OCI-LY7 (cell line): ENCODE measurements around the gene ARL6IP6. TPM values are rescaled to one million over a fixed set of nuclear protein-coding genes. Genes with fewer than 3 reads are reported as not detected.
A peak's percentile ranks its signal among the peaks of the same experiment; 100 is the strongest.

ENCODE experiments used
- BruUV-seq: library from RNA; stranded (reverse); fragments of 400-500 nt; replicated peaks from 2 replicates; lab custom pipeline; 2021; lab: Mats Ljungman, UMichigan
- CTCF ChIA-PET: fragments of 300-600 bp; sonication (Branson Sonifier 250); formaldehyde crosslinking; loops from one replicate; lab custom pipeline; 2022; ENCODE audit warnings: antibody characterized with exemption; ENCODE audit not compliant: unreplicated experiment; lab: Charles Lee
- POLR2A ChIA-PET: fragments of 300-600 bp; sonication (Branson Sonifier 250); formaldehyde crosslinking; loops from one replicate; lab custom pipeline; 2022; ENCODE audit warnings: antibody characterized with exemption; lab: Charles Lee
- DNase-seq: peaks from one replicate; pipeline ENCODE4 v3.0.0-alpha.2; 2015; ENCODE audit warnings: low spot score
- H2AFZ ChIP-seq: fragments of 200-600 bp; sonication (generic), shearing (Covaris generic); 2 replicates; pipeline ENCODE4 v1.6.1; 2014; ENCODE audit warnings: mild to moderate bottlenecking, antibody characterized with exemption, low read length, moderate library complexity
- H3K27ac ChIP-seq: fragments of 200-600 bp; sonication (generic); 2 replicates; pipeline ENCODE4 v1.5.1; 2014; ENCODE audit warnings: mixed run types, low read depth, mild to moderate bottlenecking, moderate library complexity, low read length, inconsistent platforms; ENCODE audit not compliant: poor library complexity, severe bottlenecking
- H3K36me3 ChIP-seq: fragments of 200-600 bp; sonication (generic); 2 replicates; pipeline ENCODE4 v1.6.1; 2014; ENCODE audit warnings: mild to moderate bottlenecking, antibody characterized with exemption, low read length, moderate library complexity, mixed read lengths; ENCODE audit not compliant: insufficient read depth
- H3K4me1 ChIP-seq: fragments of 200-600 bp; sonication (generic); 2 replicates; pipeline ENCODE4 v1.5.1; 2014; ENCODE audit warnings: mild to moderate bottlenecking, low read length; ENCODE audit not compliant: insufficient read depth, poor library complexity, severe bottlenecking
- H3K4me2 ChIP-seq: fragments of 200-600 bp; sonication (generic); 2 replicates; pipeline ENCODE4 v1.6.1; 2014; ENCODE audit warnings: mild to moderate bottlenecking, low read length
- H3K4me3 ChIP-seq: fragments of 200-600 bp; sonication (generic); 2 replicates; pipeline ENCODE4 v1.5.1; 2014; ENCODE audit warnings: mild to moderate bottlenecking, low read depth, low read length; ENCODE audit not compliant: poor library complexity, severe bottlenecking
- H3K79me2 ChIP-seq: fragments of 200-600 bp; sonication (generic); 2 replicates; pipeline ENCODE4 v1.6.1; 2016; ENCODE audit warnings: low read depth, mild to moderate bottlenecking, low read length, moderate library complexity, mixed read lengths; ENCODE audit not compliant: insufficient read depth
- H3K9me2 ChIP-seq: fragments of 200-600 bp; sonication (generic); 2 replicates; pipeline ENCODE4 v1.6.1; 2016; ENCODE audit warnings: mild to moderate bottlenecking, low read length, mixed read lengths; ENCODE audit not compliant: insufficient read depth
- H3K9me3 ChIP-seq: fragments of 200-600 bp; sonication (generic); 2 replicates; pipeline ENCODE4 v1.6.1; 2014; ENCODE audit warnings: mild to moderate bottlenecking, mixed run types, low read length, mixed read lengths
- H4K20me1 ChIP-seq: fragments of 200-600 bp; sonication (generic); 2 replicates; pipeline ENCODE4 v1.6.1; 2014; ENCODE audit warnings: mild to moderate bottlenecking, antibody characterized with exemption, low read length, moderate library complexity, mixed read lengths; ENCODE audit not compliant: insufficient read depth
- CTCF ChIP-seq: fragments of 200-600 bp; sonication (generic); conservative IDR thresholded peaks from 2 replicates; pipeline ENCODE4 v1.5.1; 2014; ENCODE audit warnings: mild to moderate bottlenecking, antibody characterized with exemption, low read length, moderate library complexity, mixed read lengths
- EZH2phosphoT487 ChIP-seq: fragments of 200-600 bp; sonication (generic); IDR thresholded peaks from 2 replicates; pipeline ENCODE4 v1.6.1; 2018; ENCODE audit warnings: low read depth, borderline replicate concordance, mild to moderate bottlenecking, mixed run types, antibody characterized with exemption, low read length, moderate library complexity, mixed read lengths
- intact Hi-C: fragments of 100-400 bp; cut with micrococcal nuclease; formaldehyde crosslinking; loops from one replicate; pipeline ENCODE4 v1.10.0; 2022; ENCODE audit not compliant: unreplicated experiment
- total RNA-seq, 2 experiments: library from RNA; depleted of rRNA in 1 of 2; stranded (reverse); fragments of >200 nt in 1 of 2; shearing (Covaris generic) in 1 of 2; gene quantifications; 2 replicates each; pipeline ENCODE4 v1.2.3, GENCODE V29; 2014 to 2022

ARL6IP6 gene
- total RNA-seq, 2 experiments from 2014 or later, result 34.6 to 61.8 TPM

DNA sequence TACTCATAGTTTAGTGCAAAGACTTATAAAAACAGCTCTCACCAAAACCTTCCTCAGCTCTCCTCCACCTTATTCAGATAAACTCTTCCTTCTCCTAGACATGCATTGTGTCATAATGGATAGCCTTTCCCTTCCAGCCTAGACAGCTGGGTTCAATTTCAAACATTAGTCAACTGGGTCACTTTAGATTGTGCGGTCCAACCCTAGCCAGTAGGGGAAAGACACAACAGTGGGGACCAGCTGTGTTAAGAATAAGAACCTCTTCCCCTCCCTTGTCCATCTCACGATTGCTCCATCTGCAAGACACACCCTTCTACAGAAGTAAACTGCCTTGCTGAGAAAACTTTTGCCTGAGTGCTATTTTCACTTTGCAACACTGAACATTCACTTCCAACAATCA, 9.7 kb upstream of the ARL6IP6 start:
- Histone ChIP-seq H3K4me3 (no peak overlapping the region), H3K9me3 (peaks cover 9% of the 10 kb centered on the region; the same call in 1 of the 2 replicates), H3K36me3 (peaks cover 100% of the 10 kb centered on the region), H3K27ac (no peak overlapping the region), H4K20me1 (peaks cover 14% of the 10 kb centered on the region; the same call in 1 of the 2 replicates), H3K4me1 (no peaks in the 10 kb centered on the region), H2AFZ (no peak overlapping the region), H3K9me2 (no peaks in the 10 kb centered on the region), H3K79me2 (peaks cover 100% of the 10 kb centered on the region), H3K4me2 (no peak overlapping the region)
- no peak for DNase-seq
- ChIA-PET CTCF (no interaction called here), POLR2A (interaction anchor here (0.7 to 1.4 kb wide), 3 partner anchors 14 to 32 kb away, joined by 3 to 4 read pairs (median 3); no protein-coding TSS in a partner anchor)
- TF ChIP-seq CTCF (no peak), EZH2phosphoT487 (no peak)
- no TSS peak for BruUV-seq
- intact Hi-C loops, result no loop called here

DNA sequence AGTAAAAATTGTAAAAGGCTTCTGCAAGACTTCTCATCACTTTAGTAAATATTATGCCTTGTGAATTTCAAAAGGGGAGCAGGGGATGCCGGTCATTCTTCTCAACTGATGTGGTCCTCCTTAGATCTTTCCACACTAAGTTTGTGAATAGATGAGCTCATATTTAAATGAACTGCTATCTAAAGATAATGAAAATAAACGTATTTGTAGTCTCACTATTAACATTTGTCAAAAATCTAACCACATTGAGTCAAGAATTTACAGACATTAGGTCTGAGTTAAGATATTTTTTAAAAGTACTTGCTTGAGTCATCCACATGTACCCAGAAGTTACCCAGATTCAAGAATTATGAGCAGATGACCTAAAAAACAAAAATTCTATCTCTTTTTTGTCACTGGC, 7.7 kb upstream of the ARL6IP6 start:
- intact Hi-C loops, result no loop called here
- DNase-seq, result no peak
- Histone ChIP-seq H3K36me3 (peaks cover 100% of the 10 kb centered on the region), H3K79me2 (peaks cover 100% of the 10 kb centered on the region), H4K20me1 (peaks cover 23% of the 10 kb centered on the region), H3K4me2 (no peak overlapping the region), H3K9me3 (peaks cover 9% of the 10 kb centered on the region; the same call in 1 of the 2 replicates), H3K4me1 (peaks cover 10% of the 10 kb centered on the region), H3K27ac (no peak overlapping the region), H3K4me3 (no peak overlapping the region), H3K9me2 (no peaks in the 10 kb centered on the region), H2AFZ (no peak overlapping the region)
- ChIA-PET CTCF (no interaction called here), POLR2A (interaction anchor here (1.1 kb wide), 1 partner anchor 42 kb away, joined by 3 read pairs; no protein-coding TSS in a partner anchor)
- TF ChIP-seq CTCF (no peak), EZH2phosphoT487 (no peak)
- no TSS peak for BruUV-seq

GRCh38 chr2:152715112-152715511, 3.3 kb upstream of the ARL6IP6 start:
- intact Hi-C loops, result loop anchor here (5.0 kb wide), 1 partner anchor 888 kb away; the partner anchor contains the start of gene ARL5A
- Histone ChIP-seq H2AFZ (no peak overlapping the region), H3K9me2 (no peaks in the 10 kb centered on the region), H3K4me2 (peak overlapping the region; percentile 75), H3K27ac (no peak overlapping the region), H3K9me3 (peaks cover 9% of the 10 kb centered on the region; the same call in 1 of the 2 replicates), H3K4me3 (peak overlapping the region; percentile 76), H3K79me2 (peaks cover 85% of the 10 kb centered on the region), H3K36me3 (peaks cover 63% of the 10 kb centered on the region), H3K4me1 (peaks cover 15% of the 10 kb centered on the region), H4K20me1 (peaks cover 38% of the 10 kb centered on the region)
- ChIA-PET POLR2A (interaction anchor here (0.6 to 5.5 kb wide), 4 partner anchors 10 to 28 kb away, joined by 3 to 45 read pairs (median 4); no protein-coding TSS in a partner anchor), CTCF (interaction anchor here (0.7 kb wide), 1 partner anchor 10 kb away, joined by 4 read pairs; no protein-coding TSS in a partner anchor)
- DNase-seq, result no peak
- TF ChIP-seq EZH2phosphoT487 (no peak), CTCF (no peak)
- BruUV-seq, result no TSS peak
